Mucosa of stomach (tissue), 1 donor: ENCODE data around the gene AUTS2.

Experiments
- H3K27me3 ChIP-seq: one replicate; pipeline ENCODE4 v1.7.0; 2013; ENCODE audit warnings: mild to moderate bottlenecking, low read length; ENCODE audit not compliant: control insufficient read depth, insufficient read depth
- H3K36me3 ChIP-seq: one replicate; pipeline ENCODE4 v1.7.0; 2013; ENCODE audit warnings: low read length; ENCODE audit not compliant: control insufficient read depth, insufficient read depth
- H3K4me1 ChIP-seq: one replicate; pipeline ENCODE4 v1.7.0; 2013; ENCODE audit warnings: mild to moderate bottlenecking, low read length; ENCODE audit not compliant: control insufficient read depth, insufficient read depth
- H3K4me3 ChIP-seq: one replicate; pipeline ENCODE4 v1.7.0; 2013; ENCODE audit warnings: low read length
- H3K9ac ChIP-seq: one replicate; pipeline ENCODE4 v1.7.0; 2013; ENCODE audit warnings: mild to moderate bottlenecking, low read length, moderate library complexity
- H3K9me3 ChIP-seq: one replicate; pipeline ENCODE4 v1.7.0; 2013; ENCODE audit warnings: mild to moderate bottlenecking, low read length, moderate library complexity; ENCODE audit not compliant: control insufficient read depth
- donor health status: Pancreatic carcinoma.

Gene AUTS2

GRCh38 chr7:69827558-69827957, 229.3 kb downstream of the AUTS2 start:
- Histone ChIP-seq H3K36me3 (no peaks in the 10 kb centered on the region), H3K9ac (no peak overlapping the region), H3K4me3 (no peak overlapping the region), H3K9me3 (no peaks in the 10 kb centered on the region), H3K4me1 (no peaks in the 10 kb centered on the region), H3K27me3 (no peaks in the 10 kb centered on the region)

GRCh38 chr7:69832356-69832755, 234.1 kb downstream of the AUTS2 start:
- H3K9me3 ChIP-seq, result no peaks in the 10 kb centered on the region
- no peak overlapping the region for H3K9ac ChIP-seq
- H3K36me3 ChIP-seq, result no peaks in the 10 kb centered on the region
- no peaks in the 10 kb centered on the region for H3K4me1 ChIP-seq
- H3K4me3 ChIP-seq, result no peak overlapping the region
- no peaks in the 10 kb centered on the region for H3K27me3 ChIP-seq

GRCh38 chr7:69833964-69834363, 235.7 kb downstream of the AUTS2 start:
- H3K9me3 ChIP-seq, result no peaks in the 10 kb centered on the region
- H3K27me3 ChIP-seq, result no peaks in the 10 kb centered on the region
- H3K4me3 ChIP-seq, result no peak overlapping the region
- H3K9ac ChIP-seq, result no peak overlapping the region
- no peaks in the 10 kb centered on the region for H3K4me1 ChIP-seq
- H3K36me3 ChIP-seq, result no peaks in the 10 kb centered on the region

GRCh38 chr7:69836702-69837101, 238.4 kb downstream of the AUTS2 start:
- Histone ChIP-seq H3K4me3 (no peak overlapping the region), H3K9me3 (no peaks in the 10 kb centered on the region), H3K27me3 (no peaks in the 10 kb centered on the region), H3K4me1 (no peaks in the 10 kb centered on the region), H3K9ac (no peak overlapping the region), H3K36me3 (no peaks in the 10 kb centered on the region)

GRCh38 chr7:69837387-69838068, 239.3 kb downstream of the AUTS2 start:
- H3K4me1 ChIP-seq, result no peaks in the 10 kb centered on the region
- H3K36me3 ChIP-seq, result no peaks in the 10 kb centered on the region
- no peak overlapping the region for H3K9ac ChIP-seq
- H3K27me3 ChIP-seq, result no peaks in the 10 kb centered on the region
- no peak overlapping the region for H3K4me3 ChIP-seq
- H3K9me3 ChIP-seq, result no peaks in the 10 kb centered on the region

GRCh38 chr7:69839782-69840181, 241.5 kb downstream of the AUTS2 start:
- no peaks in the 10 kb centered on the region for H3K27me3 ChIP-seq
- no peaks in the 10 kb centered on the region for H3K9me3 ChIP-seq
- no peak overlapping the region for H3K4me3 ChIP-seq
- H3K9ac ChIP-seq, result no peak overlapping the region
- H3K36me3 ChIP-seq, result no peaks in the 10 kb centered on the region
- H3K4me1 ChIP-seq, result no peaks in the 10 kb centered on the region

GRCh38 chr7:69840248-69840647, 242.0 kb downstream of the AUTS2 start:
- H3K9me3 ChIP-seq, result no peaks in the 10 kb centered on the region
- H3K9ac ChIP-seq, result no peak overlapping the region
- no peaks in the 10 kb centered on the region for H3K4me1 ChIP-seq
- H3K36me3 ChIP-seq, result no peaks in the 10 kb centered on the region
- H3K27me3 ChIP-seq, result no peaks in the 10 kb centered on the region
- H3K4me3 ChIP-seq, result no peak overlapping the region

- no peaks in the 10 kb centered on the region for H3K4me1 ChIP-seq
- no peaks in the 10 kb centered on the region for H3K9me3 ChIP-seq
- no peaks in the 10 kb centered on the region for H3K36me3 ChIP-seq
- no peak overlapping the region for H3K9ac ChIP-seq
- H3K27me3 ChIP-seq, result no peaks in the 10 kb centered on the region
- H3K4me3 ChIP-seq, result no peak overlapping the region
Measured at GRCh38 chr7:69843653-69844052, 245.4 kb downstream of the AUTS2 start.

- H3K4me3 ChIP-seq, result no peak overlapping the region
- no peak overlapping the region for H3K9ac ChIP-seq
- H3K36me3 ChIP-seq, result no peaks in the 10 kb centered on the region
- H3K9me3 ChIP-seq, result no peaks in the 10 kb centered on the region
- H3K27me3 ChIP-seq, result no peaks in the 10 kb centered on the region
- H3K4me1 ChIP-seq, result no peaks in the 10 kb centered on the region
Measured at GRCh38 chr7:69844264-69844868, 246.1 kb downstream of the AUTS2 start.

GRCh38 chr7:69845721-69846495, 247.6 kb downstream of the AUTS2 start:
- no peak overlapping the region for H3K4me3 ChIP-seq
- no peaks in the 10 kb centered on the region for H3K4me1 ChIP-seq
- no peak overlapping the region for H3K9ac ChIP-seq
- H3K27me3 ChIP-seq, result no peaks in the 10 kb centered on the region
- no peaks in the 10 kb centered on the region for H3K36me3 ChIP-seq
- no peaks in the 10 kb centered on the region for H3K9me3 ChIP-seq

- H3K36me3 ChIP-seq, result no peaks in the 10 kb centered on the region
- no peaks in the 10 kb centered on the region for H3K27me3 ChIP-seq
- H3K4me1 ChIP-seq, result no peaks in the 10 kb centered on the region
- no peak overlapping the region for H3K9ac ChIP-seq
- no peak overlapping the region for H3K4me3 ChIP-seq
- no peaks in the 10 kb centered on the region for H3K9me3 ChIP-seq
Measured at GRCh38 chr7:69847921-69848612, 249.8 kb downstream of the AUTS2 start.

GRCh38 chr7:69849268-69849667, 251.0 kb downstream of the AUTS2 start:
- H3K4me1 ChIP-seq, result no peaks in the 10 kb centered on the region

More at GRCh38 chr7:69849268-69849667, 251.0 kb downstream of the AUTS2 start:
- no peak overlapping the region for H3K9ac ChIP-seq
- no peaks in the 10 kb centered on the region for H3K27me3 ChIP-seq
- no peaks in the 10 kb centered on the region for H3K36me3 ChIP-seq
- no peak overlapping the region for H3K4me3 ChIP-seq
- no peaks in the 10 kb centered on the region for H3K9me3 ChIP-seq
